Stimulated activated CD8-positive, alpha-beta memory T cell treated with anti-CD3 and anti-CD28 coated beads, Interleukin-7, amount 100 ng/mL, for 4 hours (primary cell): ENCODE data around the gene ELMO1.

Experiments used
- DNase-seq, 2 donors: peaks; one replicate each; pipeline ENCODE4 v3.0.0-alpha.2; 2020; ENCODE audit warnings: low read depth in 2 of 2

ELMO1 gene

GRCh38 chr7:37098762-37099161 is 349.9 kb downstream of the ELMO1 start:
- DNase-seq: no peak

- no peak for DNase-seq
Measured at GRCh38 chr7:37097983-37098382, 350.7 kb downstream of the ELMO1 start.

GRCh38 chr7:37097276-37097675 is 351.4 kb downstream of the ELMO1 start:
- DNase-seq: no peak

GRCh38 chr7:37096341-37096740 is 352.3 kb downstream of the ELMO1 start:
- no peak for DNase-seq

GRCh38 chr7:37095122-37095521 is 353.5 kb downstream of the ELMO1 start:
- no peak for DNase-seq

- DNase-seq: no peak
Measured at GRCh38 chr7:37093257-37093656, 355.4 kb downstream of the ELMO1 start.

- no peak for DNase-seq
Measured at GRCh38 chr7:37092548-37092947, 356.1 kb downstream of the ELMO1 start.

- DNase-seq: no peak
Measured at GRCh38 chr7:37089972-37090371, 358.7 kb downstream of the ELMO1 start.

GRCh38 chr7:37085600-37085999 is 363.1 kb downstream of the ELMO1 start:
- no peak for DNase-seq

- DNase-seq: no peak
Measured at GRCh38 chr7:37084303-37084702, 364.4 kb downstream of the ELMO1 start.

GRCh38 chr7:37083311-37084096 is 365.2 kb downstream of the ELMO1 start:
- no peak for DNase-seq

GRCh38 chr7:37081436-37081835 is 367.2 kb downstream of the ELMO1 start:
- DNase-seq: no peak

- no peak for DNase-seq
Measured at GRCh38 chr7:37079420-37079819, 369.2 kb downstream of the ELMO1 start.

- DNase-seq: no peak
Measured at GRCh38 chr7:37076668-37077067, 372.0 kb downstream of the ELMO1 start.

GRCh38 chr7:37074370-37074769 is 374.3 kb downstream of the ELMO1 start:
- DNase-seq: no peak

GRCh38 chr7:37071124-37071523 is 377.5 kb downstream of the ELMO1 start:
- DNase-seq: no peak

- DNase-seq: no peak
Measured at GRCh38 chr7:37070471-37070870, 378.2 kb downstream of the ELMO1 start.

GRCh38 chr7:37070031-37070430 is 378.6 kb downstream of the ELMO1 start:
- no peak for DNase-seq

- DNase-seq: no peak
Measured at GRCh38 chr7:37069336-37069735, 379.3 kb downstream of the ELMO1 start.

- DNase-seq: no peak
Measured at GRCh38 chr7:37068902-37069301, 379.8 kb downstream of the ELMO1 start.

GRCh38 chr7:37068038-37068437 is 380.6 kb downstream of the ELMO1 start:
- DNase-seq: no peak

GRCh38 chr7:37065779-37066271 is 382.8 kb downstream of the ELMO1 start:
- DNase-seq: no peak

GRCh38 chr7:37062560-37062859 is 386.2 kb downstream of the ELMO1 start:
- no peak for DNase-seq
